Spleen (tissue), 7 donors: ENCODE data around the gene EPN2.

Source experiments
- CTCF ChIP-seq, 11 experiments: fragments of 200-600 bp in 7 of 11; fragments of 450-650 bp in 4 of 11; sonication (generic) in 4 of 11; IDR thresholded peaks in 8 of 11; conservative IDR thresholded peaks in 3 of 11; 1 replicate in 7 of 11; 2 replicates in 4 of 11; pipeline versions ENCODE4 v1.4.0 to v1.8.0; 2016 to 2021; ENCODE audit warnings: antibody characterized with exemption in 11 of 11, inconsistent platforms in 4 of 11, mild to moderate bottlenecking in 1 of 11
- POLR2A ChIP-seq, 3 donors: fragments of 450-650 bp; IDR thresholded peaks; one replicate each; pipeline ENCODE4 v1.5.1; 2017; ENCODE audit warnings: antibody characterized with exemption in 3 of 3, mild to moderate bottlenecking in 1 of 3
- donor health status: DM: no; HTN: no; CAD: no; lungs with moderate emphysema.
- donor health status: DM: no; HTN: no; CAD: no.
- donor health status: DM: no; HTN: no; CAD: no.

GRCh38 chr17:19336938-19337711 lies 100.0 kb downstream of the EPN2 start:
- TF ChIP-seq CTCF (IDR thresholded peaks at IDR 0.05 in 8 of 11, conservative IDR thresholded peaks at IDR 0.05 in 3 of 11), result peak in 7 of 11 experiments; percentile 26 to 90 (median 50)
- no peak for TF ChIP-seq POLR2A (IDR thresholded peaks at IDR 0.05)
